Osteocyte (in vitro differentiated cells): ENCODE measurements around the gene SORCS3. TPM values are rescaled to one million over a fixed set of nuclear protein-coding genes. Genes with fewer than 3 reads are reported as not detected.

Experiments
- DNase-seq: peaks from one replicate; pipeline ENCODE4 v3.0.0; 2021; ENCODE audit warnings: mixed read lengths; ENCODE audit not compliant: unreplicated experiment; ENCODE audit errors: extremely low spot score
- H3K27ac Mint-ChIP-seq: one replicate; pipeline ENCODE4 v1.8.0; 2021; ENCODE audit warnings: mild to moderate bottlenecking, mixed read lengths; ENCODE audit not compliant: unreplicated experiment
- H3K27me3 Mint-ChIP-seq: one replicate; pipeline ENCODE4 v1.8.0; 2021; ENCODE audit warnings: mixed read lengths; ENCODE audit not compliant: unreplicated experiment
- H3K36me3 Mint-ChIP-seq: one replicate; pipeline ENCODE4 v1.8.0; 2021; ENCODE audit warnings: mixed read lengths; ENCODE audit not compliant: unreplicated experiment
- H3K4me1 Mint-ChIP-seq: one replicate; pipeline ENCODE4 v1.8.0; 2021; ENCODE audit warnings: mixed read lengths; ENCODE audit not compliant: unreplicated experiment
- H3K4me3 Mint-ChIP-seq: one replicate; pipeline ENCODE4 v1.8.0; 2021; ENCODE audit warnings: mild to moderate bottlenecking, moderate library complexity, mixed read lengths; ENCODE audit not compliant: unreplicated experiment
- H3K9me3 Mint-ChIP-seq: one replicate; pipeline ENCODE4 v1.8.0; 2021; ENCODE audit warnings: mixed read lengths; ENCODE audit not compliant: unreplicated experiment
- total RNA-seq: library from RNA; stranded (reverse); gene quantifications from 2 replicates; pipeline ENCODE4 v1.2.1, GENCODE V29; 2021
- TF ChIP-seq, protein P1 (sequence below): fragments of 200-600 bp; sonication (generic); IDR thresholded peaks from 2 replicates; pipeline ENCODE4 v1.5.0; 2021; ENCODE audit warnings: antibody characterized with exemption, mild to moderate bottlenecking, moderate library complexity

SORCS3 gene
- total RNA-seq, 1 donor from 2014 or later: not detected

DNA sequence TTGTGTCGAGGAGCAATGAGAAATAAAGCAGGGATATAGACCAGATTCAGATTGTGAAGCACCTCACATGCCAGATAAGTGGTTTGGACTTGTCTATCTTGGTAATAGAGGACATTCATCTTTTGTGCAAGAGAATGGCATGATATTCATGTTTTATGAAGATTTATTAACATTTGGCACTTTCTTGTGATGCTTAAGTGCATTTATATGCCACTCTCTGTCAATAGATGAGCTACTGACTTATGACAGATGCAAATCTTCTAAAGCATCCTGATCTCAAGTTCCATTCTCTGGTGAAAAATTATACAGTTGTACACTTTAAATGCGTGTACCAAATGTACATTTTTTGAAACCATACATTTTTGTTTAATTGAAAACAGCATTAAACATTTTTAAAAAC is 415.3 kb downstream of the SORCS3 start:
- no peaks in the 10 kb centered on the region for H3K27me3 Mint-ChIP-seq

DNA sequence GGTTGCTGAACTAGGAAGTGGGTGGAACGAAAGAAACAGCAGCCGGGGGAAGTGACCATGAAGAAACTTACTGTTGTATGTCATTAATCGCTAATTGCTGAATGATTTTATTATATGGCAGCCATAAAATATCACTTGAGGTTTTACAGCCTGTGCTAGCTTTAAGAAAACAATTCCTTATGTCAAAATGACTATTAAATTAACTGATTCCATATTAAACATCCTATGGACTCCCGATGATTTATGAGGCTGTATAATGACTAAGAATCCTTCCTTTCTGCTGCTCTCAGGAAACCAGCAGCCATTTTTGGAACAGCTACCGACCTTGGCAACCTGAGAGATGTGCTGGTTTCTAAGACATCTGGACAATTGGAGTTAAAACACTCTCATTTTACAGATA is 421.9 kb downstream of the SORCS3 start:
- H3K4me3 Mint-ChIP-seq: no peak overlapping the region
- TF ChIP-seq, protein P1, sequence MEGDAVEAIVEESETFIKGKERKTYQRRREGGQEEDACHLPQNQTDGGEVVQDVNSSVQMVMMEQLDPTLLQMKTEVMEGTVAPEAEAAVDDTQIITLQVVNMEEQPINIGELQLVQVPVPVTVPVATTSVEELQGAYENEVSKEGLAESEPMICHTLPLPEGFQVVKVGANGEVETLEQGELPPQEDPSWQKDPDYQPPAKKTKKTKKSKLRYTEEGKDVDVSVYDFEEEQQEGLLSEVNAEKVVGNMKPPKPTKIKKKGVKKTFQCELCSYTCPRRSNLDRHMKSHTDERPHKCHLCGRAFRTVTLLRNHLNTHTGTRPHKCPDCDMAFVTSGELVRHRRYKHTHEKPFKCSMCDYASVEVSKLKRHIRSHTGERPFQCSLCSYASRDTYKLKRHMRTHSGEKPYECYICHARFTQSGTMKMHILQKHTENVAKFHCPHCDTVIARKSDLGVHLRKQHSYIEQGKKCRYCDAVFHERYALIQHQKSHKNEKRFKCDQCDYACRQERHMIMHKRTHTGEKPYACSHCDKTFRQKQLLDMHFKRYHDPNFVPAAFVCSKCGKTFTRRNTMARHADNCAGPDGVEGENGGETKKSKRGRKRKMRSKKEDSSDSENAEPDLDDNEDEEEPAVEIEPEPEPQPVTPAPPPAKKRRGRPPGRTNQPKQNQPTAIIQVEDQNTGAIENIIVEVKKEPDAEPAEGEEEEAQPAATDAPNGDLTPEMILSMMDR: no peak
- H3K27ac Mint-ChIP-seq: no peak overlapping the region
- no peak for DNase-seq
- H3K36me3 Mint-ChIP-seq: no peaks in the 10 kb centered on the region
- H3K27me3 Mint-ChIP-seq: no peaks in the 10 kb centered on the region
- H3K4me1 Mint-ChIP-seq: no peaks in the 10 kb centered on the region
- H3K9me3 Mint-ChIP-seq: peaks cover 15% of the 10 kb centered on the region

More for the DNA sequence above, 415.3 kb downstream of the SORCS3 start:
- DNase-seq: no peak
- H3K9me3 Mint-ChIP-seq: peaks cover 37% of the 10 kb centered on the region
- H3K27ac Mint-ChIP-seq: no peak overlapping the region
- no peak overlapping the region for H3K4me3 Mint-ChIP-seq
- no peaks in the 10 kb centered on the region for H3K4me1 Mint-ChIP-seq
- TF ChIP-seq, protein P1: no peak
- no peaks in the 10 kb centered on the region for H3K36me3 Mint-ChIP-seq

GRCh38 chr10:105063796-105064195 is 422.7 kb downstream of the SORCS3 start:
- Mint-ChIP-seq H3K4me1 (no peaks in the 10 kb centered on the region), H3K27me3 (no peaks in the 10 kb centered on the region), H3K4me3 (no peak overlapping the region), H3K36me3 (no peaks in the 10 kb centered on the region), H3K9me3 (peaks cover 15% of the 10 kb centered on the region), H3K27ac (no peak overlapping the region)
- TF ChIP-seq, protein P1: no peak
- no peak for DNase-seq

DNA sequence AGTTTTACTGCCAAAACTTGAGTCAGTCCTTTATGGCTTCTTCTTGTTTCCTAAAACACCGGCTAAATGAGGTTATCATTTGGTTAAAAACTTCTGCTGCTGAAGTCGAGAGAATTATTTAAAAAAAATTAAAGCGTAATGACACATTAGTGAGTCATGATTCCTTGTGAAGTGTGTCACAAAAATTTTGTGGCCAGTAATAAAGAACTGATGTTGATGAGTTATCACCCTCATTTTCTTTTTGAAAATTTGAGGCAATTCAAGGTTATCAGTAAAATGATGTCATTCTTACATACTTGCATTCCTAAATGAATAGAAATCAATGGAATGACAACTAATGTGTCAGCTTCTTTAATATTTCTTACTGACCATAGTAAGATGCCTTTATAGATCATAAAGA is 427.4 kb downstream of the SORCS3 start:
- Mint-ChIP-seq H3K9me3 (peaks cover 4% of the 10 kb centered on the region), H3K27ac (no peak overlapping the region), H3K27me3 (no peaks in the 10 kb centered on the region), H3K36me3 (no peaks in the 10 kb centered on the region), H3K4me3 (no peak overlapping the region), H3K4me1 (no peaks in the 10 kb centered on the region)
- DNase-seq: no peak
- TF ChIP-seq, protein P1: no peak

DNA sequence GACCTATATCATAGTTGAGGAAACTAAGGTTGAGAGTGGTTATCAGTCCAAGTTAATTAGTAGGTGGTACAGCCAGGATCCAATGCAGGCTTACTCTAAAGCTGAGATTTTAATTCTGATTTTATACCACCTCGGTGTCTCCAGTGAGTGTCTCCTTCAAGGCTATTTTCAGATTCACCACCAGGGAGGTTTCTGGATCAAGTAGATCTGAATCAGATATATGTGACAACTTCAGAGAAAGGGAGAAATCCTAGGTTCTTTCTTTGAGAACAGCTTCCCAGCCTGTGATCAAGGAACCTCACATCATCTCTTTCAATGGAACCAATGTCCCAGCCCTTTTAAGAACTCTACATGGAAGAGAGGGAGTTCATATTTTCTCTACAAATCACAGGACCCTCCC is 429.2 kb downstream of the SORCS3 start:
- H3K27ac Mint-ChIP-seq: no peak overlapping the region
- H3K4me1 Mint-ChIP-seq: no peaks in the 10 kb centered on the region
- H3K4me3 Mint-ChIP-seq: no peak overlapping the region
- H3K36me3 Mint-ChIP-seq: no peaks in the 10 kb centered on the region
- H3K9me3 Mint-ChIP-seq: peaks cover 4% of the 10 kb centered on the region
- no peaks in the 10 kb centered on the region for H3K27me3 Mint-ChIP-seq
- TF ChIP-seq, protein P1: no peak
- DNase-seq: no peak
